K562 (cell line): ENCODE results near the gene TFE3. TPM values are rescaled to one million over a fixed set of nuclear protein-coding genes. Genes with fewer than 3 reads are reported as not detected.

Experiments used
- ATAC-seq: fragments of 200-7000 bp; cut with Tn5 transposase; 3 replicates; pipeline ENCODE4 v1.9.1; 2020; ENCODE audit warnings: moderate library complexity
- BruUV-seq: library from RNA; stranded (reverse); fragments of 400-500 nt; replicated peaks from 2 replicates; lab custom pipeline; 2021; lab: Mats Ljungman, UMichigan
- CTCF ChIA-PET: fragments of 300-600 bp; formaldehyde crosslinking; extraction: SDS; loops from one replicate; lab custom pipeline; 2021; ENCODE audit warnings: low intra/inter-chr PET ratio; lab: Yijun Ruan, JAX
- POLR2A ChIA-PET: fragments of 300-600, 350-650 bp; sonication (Branson Sonifier 250); formaldehyde crosslinking; extraction: SDS; loops from one replicate; lab custom pipeline; 2021; ENCODE audit warnings: antibody characterized with exemption, inconsistent platforms; lab: Yijun Ruan, JAX
- DNase-seq, 4 experiments: peaks; one replicate each; pipeline versions ENCODE4 v3.0.0 to v3.0.0-alpha.2; 2011 to 2018; ENCODE audit warnings: low spot score in 3 of 4, mixed read lengths in 3 of 4; ENCODE audit errors: extremely low read depth in 1 of 4
- FAIRE-seq: peaks from 2 replicates; lab custom pipeline; 2011; peaks lifted over from hg19 to GRCh38; lab: Jason Lieb, UNC
- H2AFZ ChIP-seq: 2 replicates; pipeline ENCODE4 v1.6.0; 2011; ENCODE audit warnings: low read depth, low read length, control low read depth, inconsistent platforms
- H3K27ac ChIP-seq: fragments of 200-600 bp; 3 replicates; pipeline ENCODE4 v1.8.0; 2011; ENCODE audit warnings: low read depth, mild to moderate bottlenecking, control low read depth, inconsistent platforms, low read length, moderate library complexity, mixed read lengths; ENCODE audit errors: extremely low read depth
- H3K27me3 ChIP-seq, 2 experiments: fragments of 300-600 bp in 1 of 2; 2 replicates in 1 of 2; 3 replicates in 1 of 2; pipeline versions ENCODE4 v1.6.0 to v1.8.0; 2011; ENCODE audit warnings: inconsistent platforms in 2 of 2, low read length in 2 of 2, mild to moderate bottlenecking in 1 of 2, mixed read lengths in 1 of 2, moderate library complexity in 1 of 2; ENCODE audit not compliant: control insufficient read depth in 2 of 2, insufficient read depth in 2 of 2
- H3K36me3 ChIP-seq: fragments of 300-600 bp; 3 replicates; pipeline ENCODE4 v1.8.0; 2011; ENCODE audit warnings: mild to moderate bottlenecking, low read length, inconsistent platforms; ENCODE audit not compliant: control insufficient read depth, insufficient read depth
- H3K4me1 ChIP-seq, 2 experiments: fragments of 200-600 bp in 1 of 2; replicated peaks in 1 of 2; 2 replicates in 1 of 2; 3 replicates in 1 of 2; pipeline versions ENCODE4 v1.5.1 to v1.8.0; 2011; ENCODE audit warnings: inconsistent platforms in 2 of 2, low read length in 2 of 2, mild to moderate bottlenecking in 1 of 2, mixed read lengths in 1 of 2, moderate library complexity in 1 of 2; ENCODE audit not compliant: control insufficient read depth in 2 of 2, insufficient read depth in 2 of 2
- H3K4me2 ChIP-seq: 2 replicates; pipeline ENCODE4 v1.6.1; 2011; ENCODE audit warnings: low read length, control low read depth, inconsistent platforms, mixed read lengths; ENCODE audit not compliant: insufficient read depth
- H3K4me3 ChIP-seq: fragments of 200-600 bp; sonication (generic), shearing (Covaris generic); 2 replicates; pipeline ENCODE4 v1.5.1; 2016; ENCODE audit warnings: control low read depth, inconsistent platforms
- H3K79me2 ChIP-seq: fragments of 200-600 bp; 3 replicates; pipeline ENCODE4 v1.8.0; 2011; ENCODE audit warnings: low read length, inconsistent platforms; ENCODE audit not compliant: control insufficient read depth, insufficient read depth
- H3K9ac ChIP-seq, 2 experiments: 2 replicates each; pipeline versions ENCODE4 v1.6.0 to v1.6.1; 2011; ENCODE audit warnings: low read depth in 2 of 2, low read length in 2 of 2, control low read depth in 1 of 2, inconsistent platforms in 1 of 2, mild to moderate bottlenecking in 1 of 2, mixed read lengths in 1 of 2; ENCODE audit not compliant: insufficient read depth in 1 of 2
- H3K9me1 ChIP-seq: one replicate; pipeline ENCODE4 v1.6.0; 2011; ENCODE audit warnings: inconsistent platforms, mild to moderate bottlenecking, low read length, moderate library complexity; ENCODE audit not compliant: control insufficient read depth, insufficient read depth
- H3K9me3 ChIP-seq: replicated peaks from 2 replicates; pipeline ENCODE4 v1.5.1; 2011; ENCODE audit warnings: low read depth, low read length, inconsistent platforms; ENCODE audit not compliant: control insufficient read depth, insufficient read depth
- H4K20me1 ChIP-seq: replicated peaks from 2 replicates; pipeline ENCODE4 v1.6.1; 2011; ENCODE audit warnings: low read length, inconsistent platforms, mixed read lengths; ENCODE audit not compliant: control insufficient read depth, insufficient read depth
- ATF7 ChIP-seq: fragments of 450-650 bp; IDR thresholded peaks from 2 replicates; pipeline ENCODE4 v1.7.1; 2014; ENCODE audit warnings: mild to moderate bottlenecking, moderate library complexity
- HDAC2 ChIP-seq: fragments of 450-650 bp; IDR thresholded peaks from 2 replicates; pipeline ENCODE4 v1.6.1; 2016; ENCODE audit warnings: mild to moderate bottlenecking
- RBFOX2 ChIP-seq: fragments of 200-400 bp; formaldehyde crosslinking; IDR thresholded peaks from 2 replicates; pipeline ENCODE4 v1.6.1; 2017; ENCODE audit warnings: low read depth, mild to moderate bottlenecking, low read length, moderate library complexity
- RFX7 ChIP-seq: fragments of 250-450 bp; sonication (Bioruptor Pico); IDR thresholded peaks from 2 replicates; pipeline ENCODE4 v1.5.1; 2021; ENCODE audit warnings: mild to moderate bottlenecking
- XRCC5 ChIP-seq: fragments of 200-400 bp; formaldehyde crosslinking; IDR thresholded peaks from 2 replicates; pipeline ENCODE4 v1.6.1; 2017; ENCODE audit warnings: low read depth, mild to moderate bottlenecking, low read length
- WGBS: fragments of 100-300 bp; shearing (Covaris generic); methylation state at CpG from one replicate; pipeline ENCODE4 v1.1.6; 2016; ENCODE audit warnings: low coverage, mixed read lengths; ENCODE audit not compliant: insufficient coverage; ENCODE audit errors: missing lambda C conversion rate; 5-methylcytosine and 5-hydroxymethylcytosine counted together
- in situ Hi-C: fragments of 300-500 bp; cut with MboI; formaldehyde crosslinking; loops from 4 replicates; pipeline ENCODE4 v1.15.0; 2018; ENCODE audit warnings: inconsistent platforms, mixed read lengths
- intact Hi-C: fragments of 100-400 bp; cut with micrococcal nuclease; formaldehyde crosslinking; loops from 2 replicates; pipeline ENCODE4 v1.14.2; 2022
- polyA plus RNA-seq, 8 experiments: library from polyadenylated mRNA; depleted of rRNA in 4 of 8; stranded (reverse) in 5 of 8; unstranded in 3 of 8; fragments of >200 nt; fragmentation: Nextera tagmentation in 2 of 8; fragmentation: Illumina TruSeq in 1 of 8; extraction: Ambion mirVana in 2 of 8; extraction: Trizol in 1 of 8; gene quantifications; 2 replicates each; pipeline versions ENCODE4 v1.2.1 to v1.2.3, GENCODE V29; 2011 to 2014; ENCODE audit warnings: inconsistent platforms in 1 of 8, missing spikeins in 1 of 8
- total RNA-seq, 7 experiments: library from RNA; depleted of rRNA in 6 of 7; stranded (reverse); fragments of >200 nt in 6 of 7; fragmentation: Illumina TruSeq in 2 of 7; extraction: Trizol in 2 of 7; gene quantifications; 2 replicates each; pipeline versions ENCODE4 v1.2.1 to v1.2.3, GENCODE V29; 2011 to 2021; ENCODE audit warnings: low replicate concordance in 1 of 7
- TF ChIP-seq, protein P1 (sequence below): conservative IDR thresholded peaks from 2 replicates; pipeline ENCODE4 v1.6.1; 2011; ENCODE audit warnings: low read depth, mild to moderate bottlenecking, low read length; ENCODE audit not compliant: control insufficient read depth
- TF ChIP-seq, protein P2 (sequence below): fragments of 250-450 bp; sonication (Bioruptor Pico); IDR thresholded peaks from 2 replicates; pipeline ENCODE4 v1.9.0; 2021; ENCODE audit warnings: mild to moderate bottlenecking
- TF ChIP-seq, protein P3 (sequence below), 2 experiments: fragments of 450-650 bp; formaldehyde crosslinking in 1 of 2; IDR thresholded peaks; 2 replicates each; pipeline versions ENCODE4 v1.4.0 to v1.6.1; 2014 to 2020; ENCODE audit warnings: mild to moderate bottlenecking in 2 of 2, borderline replicate concordance in 1 of 2, low read depth in 1 of 2

TFE3 gene
- total and polyA plus RNA-seq, 9 of the 15 experiments (the other 6 are each of a cell fraction or from before 2014, with no cell fraction given), result 1.9 to 20.3 (median 11.9) TPM

GRCh38 chrX:49079489-49080428 is 36.6 kb upstream of the TFE3 start, which contains the start of gene WDR45 (continued):
- TF ChIP-seq, protein P1, sequence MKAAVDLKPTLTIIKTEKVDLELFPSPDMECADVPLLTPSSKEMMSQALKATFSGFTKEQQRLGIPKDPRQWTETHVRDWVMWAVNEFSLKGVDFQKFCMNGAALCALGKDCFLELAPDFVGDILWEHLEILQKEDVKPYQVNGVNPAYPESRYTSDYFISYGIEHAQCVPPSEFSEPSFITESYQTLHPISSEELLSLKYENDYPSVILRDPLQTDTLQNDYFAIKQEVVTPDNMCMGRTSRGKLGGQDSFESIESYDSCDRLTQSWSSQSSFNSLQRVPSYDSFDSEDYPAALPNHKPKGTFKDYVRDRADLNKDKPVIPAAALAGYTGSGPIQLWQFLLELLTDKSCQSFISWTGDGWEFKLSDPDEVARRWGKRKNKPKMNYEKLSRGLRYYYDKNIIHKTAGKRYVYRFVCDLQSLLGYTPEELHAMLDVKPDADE, result peak; percentile 87; the same call in 1 of the 2 replicates
- TF ChIP-seq ATF7, result peak; percentile 86
- TF ChIP-seq, protein P2, sequence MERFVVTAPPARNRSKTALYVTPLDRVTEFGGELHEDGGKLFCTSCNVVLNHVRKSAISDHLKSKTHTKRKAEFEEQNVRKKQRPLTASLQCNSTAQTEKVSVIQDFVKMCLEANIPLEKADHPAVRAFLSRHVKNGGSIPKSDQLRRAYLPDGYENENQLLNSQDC (CRISPR knock-in tag), result no peak

- Histone ChIP-seq H3K4me3 (no peak overlapping the region), H3K79me2 (peaks cover 13% of the 10 kb centered on the region), H3K4me2 (no peak overlapping the region), H3K4me1 (peaks cover 5 to 29% of the 10 kb centered on the region in 2 experiments; a peak in 3 of 5 replicates), H4K20me1 (no peaks in the 10 kb centered on the region), H3K9ac (no peak overlapping the region; a peak in 1 of 4 replicates), H3K9me3 (no peaks in the 10 kb centered on the region), H3K27me3 (no peaks in the 10 kb centered on the region), H3K27ac (no peak overlapping the region), H3K9me1 (no peaks in the 10 kb centered on the region), H2AFZ (no peak overlapping the region), H3K36me3 (peaks cover 29% of the 10 kb centered on the region; the same call in 2 of the 3 replicates)
- CTCF ChIA-PET, result no interaction called here
- in situ Hi-C loops (no loop called here), intact Hi-C loops (no loop called here)
- TF ChIP-seq, protein P3, sequence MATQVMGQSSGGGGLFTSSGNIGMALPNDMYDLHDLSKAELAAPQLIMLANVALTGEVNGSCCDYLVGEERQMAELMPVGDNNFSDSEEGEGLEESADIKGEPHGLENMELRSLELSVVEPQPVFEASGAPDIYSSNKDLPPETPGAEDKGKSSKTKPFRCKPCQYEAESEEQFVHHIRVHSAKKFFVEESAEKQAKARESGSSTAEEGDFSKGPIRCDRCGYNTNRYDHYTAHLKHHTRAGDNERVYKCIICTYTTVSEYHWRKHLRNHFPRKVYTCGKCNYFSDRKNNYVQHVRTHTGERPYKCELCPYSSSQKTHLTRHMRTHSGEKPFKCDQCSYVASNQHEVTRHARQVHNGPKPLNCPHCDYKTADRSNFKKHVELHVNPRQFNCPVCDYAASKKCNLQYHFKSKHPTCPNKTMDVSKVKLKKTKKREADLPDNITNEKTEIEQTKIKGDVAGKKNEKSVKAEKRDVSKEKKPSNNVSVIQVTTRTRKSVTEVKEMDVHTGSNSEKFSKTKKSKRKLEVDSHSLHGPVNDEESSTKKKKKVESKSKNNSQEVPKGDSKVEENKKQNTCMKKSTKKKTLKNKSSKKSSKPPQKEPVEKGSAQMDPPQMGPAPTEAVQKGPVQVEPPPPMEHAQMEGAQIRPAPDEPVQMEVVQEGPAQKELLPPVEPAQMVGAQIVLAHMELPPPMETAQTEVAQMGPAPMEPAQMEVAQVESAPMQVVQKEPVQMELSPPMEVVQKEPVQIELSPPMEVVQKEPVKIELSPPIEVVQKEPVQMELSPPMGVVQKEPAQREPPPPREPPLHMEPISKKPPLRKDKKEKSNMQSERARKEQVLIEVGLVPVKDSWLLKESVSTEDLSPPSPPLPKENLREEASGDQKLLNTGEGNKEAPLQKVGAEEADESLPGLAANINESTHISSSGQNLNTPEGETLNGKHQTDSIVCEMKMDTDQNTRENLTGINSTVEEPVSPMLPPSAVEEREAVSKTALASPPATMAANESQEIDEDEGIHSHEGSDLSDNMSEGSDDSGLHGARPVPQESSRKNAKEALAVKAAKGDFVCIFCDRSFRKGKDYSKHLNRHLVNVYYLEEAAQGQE (IDR thresholded peaks at IDR 0.05; ENCODE audit: borderline replicate concordance), result no peak
- TF ChIP-seq, protein P3 (CRISPR knock-in tag; IDR thresholded peaks at IDR 0.05; ENCODE audit: low read depth), result no peak
- no peak for TF ChIP-seq HDAC2
- no peak for TF ChIP-seq XRCC5
- peak; percentile 53 for TF ChIP-seq RBFOX2
- no peak for TF ChIP-seq RFX7 (CRISPR knock-in tag)
- POLR2A ChIA-PET, result interaction anchor here (1.0 kb wide), 1 partner anchor 12 kb away, joined by 3 read pairs; no protein-coding TSS in a partner anchor
- FAIRE-seq (no peak), DNase-seq (no peak), ATAC-seq (no peak)
- no TSS peak for BruUV-seq
- 52% methylated on average over 3 of the region's 5 CpGs for WGBS
Measured at GRCh38 chrX:49077941-49078340, 34.8 kb upstream of the TFE3 start.
